KBM-7 (cell line): ENCODE data around the gene TRIAP1.
"Not testable (repeated sequence)": the region's sequence is repeated elsewhere in the genome, so short reads cannot be mapped to it uniquely, and the experiment has no call there.

Source experiments
- DNase-seq: peaks from one replicate; pipeline ENCODE4 v3.0.0-alpha.2; 2015
- in situ Hi-C: fragments of 300-500 bp; cut with MboI; formaldehyde crosslinking; loops from 2 replicates; pipeline ENCODE4 v1.14.3; 2020; ENCODE audit warnings: low sequenced_read_pairs, low pct_unique_long_range_greater_than_20kb, mixed read lengths

TRIAP1 gene

DNA sequence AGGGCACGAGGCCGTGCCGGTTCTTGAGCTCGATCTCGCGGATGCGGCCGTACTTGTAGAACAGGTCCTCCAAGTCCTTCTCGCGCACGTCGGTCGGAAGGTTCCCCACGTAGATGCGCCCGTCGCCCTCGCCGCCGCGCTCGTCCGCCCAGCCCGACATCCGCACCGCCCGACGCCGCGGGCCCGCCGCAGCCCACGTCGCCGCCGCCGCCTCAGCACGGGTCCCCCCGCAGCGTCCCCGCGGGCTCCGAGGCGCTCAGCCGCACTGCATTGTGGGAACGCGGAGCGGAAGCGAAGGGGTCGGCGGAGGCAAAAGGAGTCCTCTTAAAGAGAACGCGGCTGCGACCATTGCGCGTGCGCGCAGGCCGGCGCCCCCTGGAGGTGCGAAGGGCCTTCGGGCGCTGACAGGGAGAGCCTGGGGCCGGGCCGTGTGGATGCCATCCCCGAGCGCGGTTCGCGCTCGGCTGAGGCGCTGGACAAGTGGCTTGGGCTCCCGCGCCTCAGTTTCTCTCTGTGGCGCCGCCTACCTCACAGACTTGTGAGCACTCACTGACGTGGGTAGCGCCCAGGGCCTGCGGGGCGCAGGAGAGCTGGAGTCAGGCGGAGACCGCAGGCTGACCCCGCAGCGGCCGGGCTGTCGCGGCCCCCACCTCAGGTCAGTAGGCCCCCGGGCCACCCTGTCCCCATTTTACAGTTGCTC lies 23.4 kb upstream of the TRIAP1 start, which contains the start of gene SRSF9:
Gene SRSF9, minus strand, starts transcription at position 299 of the 700 bp plus-strand sequence. Its CDS starts 139 bp downstream, at position 160.
- in situ Hi-C loops, result no loop called here
- DNase-seq, result peak; percentile 93

DNA sequence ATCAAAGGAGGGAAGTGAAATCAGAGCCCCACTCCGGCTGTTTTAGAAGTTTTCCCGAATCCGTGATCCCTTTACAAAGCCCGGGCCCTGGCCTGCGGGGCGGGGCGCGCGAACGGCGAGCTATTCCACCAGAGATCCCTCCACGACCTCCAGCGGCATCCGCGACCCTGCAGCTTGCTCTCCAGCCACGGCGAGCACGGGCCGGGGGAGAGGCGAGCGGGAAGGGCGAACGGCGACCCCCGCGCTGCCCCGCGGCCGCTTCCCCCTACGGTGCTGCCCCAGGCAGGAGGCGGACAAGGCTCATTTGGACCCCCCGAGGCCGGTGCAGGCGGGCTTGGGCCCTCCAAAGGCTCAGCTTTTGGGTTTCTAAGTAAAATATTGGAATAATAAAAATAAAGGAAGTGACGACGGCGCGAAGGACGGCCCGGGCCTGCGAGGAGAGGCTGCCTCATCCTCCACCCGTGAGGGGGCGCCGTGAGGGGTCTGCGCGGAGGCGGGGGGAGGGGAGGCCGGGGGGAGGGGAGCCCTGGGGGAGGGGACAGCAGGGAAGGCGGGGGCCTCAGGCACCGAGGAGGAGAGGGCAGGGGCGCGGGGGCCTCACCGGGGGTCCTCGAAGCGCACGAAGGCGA lies 22.8 kb upstream of the TRIAP1 start:
- in situ Hi-C loops, result no loop called here
- DNase-seq, result peak; percentile 27

DNA sequence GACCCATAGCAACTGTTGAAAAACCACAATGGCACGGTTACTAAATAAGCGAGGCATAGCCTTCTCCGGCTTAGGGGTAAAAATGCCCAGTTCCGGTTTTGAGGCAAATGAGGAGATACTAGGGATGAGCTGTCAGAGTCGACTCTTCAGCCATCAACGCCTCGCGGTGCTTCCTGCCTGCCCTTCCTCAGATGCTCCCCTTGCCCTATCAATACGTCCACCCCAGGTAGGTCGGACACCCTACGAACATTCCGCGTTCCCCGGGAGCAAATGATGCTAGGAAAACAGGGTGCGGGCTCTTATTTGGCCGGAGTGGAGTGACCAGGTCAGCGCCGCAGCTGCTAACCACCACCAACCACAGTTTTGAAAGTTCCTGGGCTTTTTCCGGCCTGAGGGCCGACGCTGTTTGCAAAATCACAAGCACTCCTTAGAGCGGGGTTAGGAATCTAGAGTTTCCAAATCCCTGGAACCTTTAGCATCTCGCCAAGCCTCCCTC lies 22.2 kb upstream of the TRIAP1 start:
- peak; percentile 54 for DNase-seq
- in situ Hi-C loops, result no loop called here

DNA sequence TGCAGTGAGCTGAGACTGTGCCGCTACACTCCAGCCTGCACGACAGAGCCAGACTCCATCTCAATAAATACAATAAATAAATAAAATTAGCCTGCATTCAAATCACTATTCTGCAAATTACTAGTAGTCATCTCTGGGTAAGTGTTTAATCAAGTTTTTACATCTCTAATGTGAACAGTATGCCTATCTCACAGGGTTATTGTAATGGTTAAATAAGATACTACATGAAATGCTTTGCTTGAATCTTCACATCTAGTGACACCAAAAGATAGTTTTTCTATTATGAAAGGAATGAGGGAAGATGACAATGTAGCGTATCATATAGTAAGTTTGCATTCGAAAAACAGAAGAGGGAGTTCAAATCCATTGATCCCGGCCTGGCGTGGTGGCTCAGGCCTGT lies 21.3 kb upstream of the TRIAP1 start:
- in situ Hi-C loops, result no loop called here

DNA sequence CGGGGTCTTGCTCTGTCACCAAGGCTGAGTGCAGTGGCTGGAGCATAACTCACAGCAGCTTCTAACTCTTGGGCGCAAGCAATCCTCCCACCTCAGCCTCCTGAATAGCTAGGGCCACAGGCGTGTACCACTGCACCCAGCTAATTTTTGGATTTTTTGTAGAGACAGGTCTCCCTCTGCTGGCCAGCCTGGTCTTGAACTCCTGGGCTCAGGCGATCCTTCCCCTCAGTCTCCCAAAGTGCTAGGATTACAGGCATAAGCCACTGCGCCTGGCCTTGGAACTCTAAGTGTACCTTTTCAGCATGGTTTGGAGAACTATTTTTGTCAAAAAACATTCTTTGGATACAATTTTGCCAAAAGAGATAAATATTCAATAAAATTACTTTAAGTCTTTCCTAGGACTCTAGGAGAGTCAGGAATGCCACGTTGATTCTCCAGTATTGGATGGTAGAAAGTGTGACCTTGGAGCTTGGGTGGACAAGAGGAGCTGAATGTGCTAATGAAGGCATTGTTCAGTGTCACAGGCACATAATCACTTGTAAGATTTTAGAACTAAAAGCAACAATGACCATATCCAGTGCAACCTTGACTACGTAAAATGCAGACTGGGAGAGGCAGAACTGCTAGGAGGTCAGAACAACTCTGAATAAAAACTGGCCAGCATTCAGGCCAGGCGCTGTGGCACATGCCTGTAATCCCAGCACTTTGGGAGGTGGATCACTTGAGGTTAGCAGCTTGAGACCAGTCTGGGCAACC lies 20.6 kb upstream of the TRIAP1 start:
- DNase-seq, result peak; percentile 85

More for the DNA sequence above, 21.3 kb upstream of the TRIAP1 start:
- no peak for DNase-seq

DNA sequence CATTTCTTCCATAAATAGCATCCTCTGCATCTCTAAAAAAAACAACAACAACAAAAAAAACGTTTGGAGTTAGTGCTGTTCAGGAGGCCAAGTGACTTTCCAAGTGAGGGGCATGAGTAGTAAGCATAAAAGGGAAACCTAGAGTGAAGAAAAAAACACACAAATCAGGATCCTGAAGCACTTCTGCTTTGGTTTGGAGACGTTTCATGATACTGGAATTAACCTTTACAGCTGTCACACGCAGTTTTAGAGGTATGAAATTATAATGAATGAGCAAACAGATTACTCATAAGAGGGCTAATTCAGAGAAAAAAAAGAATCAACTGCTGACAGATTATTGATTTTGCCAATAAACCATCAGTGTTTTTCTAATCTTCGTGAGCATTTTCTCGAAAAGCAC lies 19.6 kb upstream of the TRIAP1 start:
- in situ Hi-C loops, result no loop called here
- DNase-seq, result no peak

More for the DNA sequence above, 20.6 kb upstream of the TRIAP1 start:
- in situ Hi-C loops, result no loop called here

DNA sequence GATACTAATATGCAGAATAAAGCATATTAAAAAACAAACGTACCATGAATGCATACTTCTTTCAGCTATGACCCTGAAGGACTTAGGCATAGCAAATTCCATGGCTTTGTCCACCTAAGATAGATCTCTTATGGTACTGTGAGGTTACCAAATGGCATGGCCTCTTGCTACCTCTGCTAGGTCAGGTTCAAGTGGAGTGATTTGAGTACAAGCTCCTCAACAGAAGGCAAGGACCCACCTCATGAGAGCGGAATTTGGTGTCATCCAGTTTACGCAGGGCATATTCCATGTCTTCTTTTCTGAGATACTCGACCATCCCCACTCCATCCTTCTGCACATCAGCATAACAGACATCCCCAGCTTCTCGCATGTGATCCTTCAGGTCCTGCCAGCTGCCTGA lies 17.5 kb upstream of the TRIAP1 start:
- in situ Hi-C loops, result no loop called here
- no peak for DNase-seq

DNA sequence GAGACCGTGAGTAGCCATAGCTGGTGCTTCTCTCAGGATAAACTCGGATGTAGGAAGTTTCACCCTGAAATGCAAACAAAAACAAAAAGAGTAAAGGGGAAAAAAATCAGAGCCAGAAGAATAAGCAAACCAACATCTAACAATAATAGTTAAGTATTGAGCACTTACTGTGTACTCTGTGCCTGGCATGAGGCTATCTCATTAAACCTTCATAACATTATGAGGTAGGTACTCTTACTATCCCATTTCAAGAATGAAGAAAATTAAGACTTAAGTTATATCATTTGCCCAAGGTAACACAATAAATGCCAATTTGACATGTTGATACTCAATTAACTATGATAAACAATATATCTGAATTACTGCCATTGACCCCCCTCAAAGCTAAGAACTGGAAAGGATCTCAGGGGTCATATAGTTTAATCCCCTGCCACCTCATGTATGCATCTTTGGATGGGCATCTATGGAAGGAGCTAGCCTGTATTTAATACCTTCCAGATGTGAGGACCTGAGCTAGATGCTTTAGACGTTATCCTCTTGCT lies 16.0 kb upstream of the TRIAP1 start:
- no peak for DNase-seq
- in situ Hi-C loops, result no loop called here

DNA sequence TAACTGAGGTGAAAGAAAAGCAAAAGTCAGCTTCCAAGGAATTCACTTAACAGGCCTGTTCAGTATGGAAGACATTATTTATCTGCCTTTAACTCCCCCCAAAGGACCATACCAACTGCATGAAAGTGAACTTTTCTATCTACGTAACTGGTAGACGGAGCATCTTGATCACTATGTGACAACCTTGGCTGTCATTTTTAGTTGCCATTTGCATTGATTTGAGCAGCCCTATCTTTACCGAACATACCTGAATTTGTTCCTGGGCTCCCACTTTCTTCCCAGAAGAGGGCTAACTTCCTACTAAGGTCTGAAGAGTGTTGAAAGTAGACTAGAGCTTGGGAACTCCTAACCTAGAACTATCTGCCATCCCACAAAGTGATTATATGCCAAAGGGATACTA lies 14.0 kb upstream of the TRIAP1 start:
- in situ Hi-C loops, result no loop called here

DNA sequence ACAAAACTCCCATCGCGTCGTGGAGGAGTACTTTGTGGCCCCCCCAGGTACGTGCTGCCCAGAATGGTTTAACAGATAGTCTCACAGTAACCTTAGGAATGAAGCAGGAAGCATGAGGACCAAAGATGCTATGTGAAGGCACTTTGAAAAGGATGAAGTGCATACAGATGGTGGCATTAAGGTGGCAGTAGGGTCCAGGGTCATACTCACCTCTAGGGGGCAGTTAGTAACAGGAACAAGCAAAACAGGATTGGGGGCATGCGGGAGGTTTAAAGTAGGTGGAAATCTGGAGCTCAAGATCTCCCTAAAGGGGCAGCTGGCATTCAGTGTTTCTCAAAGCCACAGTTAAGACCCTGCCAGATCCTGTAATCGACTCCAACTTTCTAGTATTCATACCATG lies 10.9 kb upstream of the TRIAP1 start:
- in situ Hi-C loops, result no loop called here
- DNase-seq, result peak; percentile 51

More for the DNA sequence above, 14.0 kb upstream of the TRIAP1 start:
- DNase-seq, result no peak

DNA sequence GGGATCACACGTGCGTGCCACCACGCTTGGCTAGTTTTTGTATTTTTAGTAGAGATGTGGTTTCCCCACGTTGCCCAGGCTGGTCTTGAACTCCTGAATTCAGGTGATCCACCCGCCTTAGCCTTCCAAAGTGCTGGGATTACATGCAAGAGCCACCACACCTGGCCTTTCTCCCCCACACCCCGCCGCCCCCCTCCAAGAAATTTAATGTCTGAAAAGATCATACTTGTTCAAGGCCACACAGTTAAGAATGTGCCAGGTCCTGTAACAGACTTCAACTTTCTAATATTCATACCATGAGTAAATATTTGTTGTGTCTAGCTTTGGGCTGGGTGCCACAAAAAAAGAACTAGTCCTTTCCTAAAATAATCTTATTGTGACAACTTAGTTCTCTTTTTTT lies 9.1 kb upstream of the TRIAP1 start:
- DNase-seq, result no peak
- in situ Hi-C loops, result no loop called here

DNA sequence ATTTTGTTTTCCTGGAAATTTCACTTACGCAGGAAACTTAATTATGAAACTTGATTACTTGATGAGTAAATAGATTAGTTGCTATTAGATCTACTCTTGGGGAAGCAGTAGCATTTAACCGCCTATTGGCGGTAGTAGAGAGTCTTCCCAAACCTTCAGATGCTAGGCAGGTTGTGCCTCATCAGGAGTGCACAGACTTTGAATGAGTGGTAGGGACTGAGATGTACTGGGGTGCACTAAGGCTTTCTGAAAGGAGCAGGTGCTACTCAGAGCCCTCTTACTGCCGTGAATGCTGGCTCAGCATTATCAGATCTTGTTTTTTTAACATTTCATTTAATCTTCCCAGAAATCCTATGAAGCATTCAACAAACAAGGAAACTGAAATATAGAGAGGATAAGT lies 7.8 kb upstream of the TRIAP1 start:
- peak; percentile 46 for DNase-seq

DNA sequence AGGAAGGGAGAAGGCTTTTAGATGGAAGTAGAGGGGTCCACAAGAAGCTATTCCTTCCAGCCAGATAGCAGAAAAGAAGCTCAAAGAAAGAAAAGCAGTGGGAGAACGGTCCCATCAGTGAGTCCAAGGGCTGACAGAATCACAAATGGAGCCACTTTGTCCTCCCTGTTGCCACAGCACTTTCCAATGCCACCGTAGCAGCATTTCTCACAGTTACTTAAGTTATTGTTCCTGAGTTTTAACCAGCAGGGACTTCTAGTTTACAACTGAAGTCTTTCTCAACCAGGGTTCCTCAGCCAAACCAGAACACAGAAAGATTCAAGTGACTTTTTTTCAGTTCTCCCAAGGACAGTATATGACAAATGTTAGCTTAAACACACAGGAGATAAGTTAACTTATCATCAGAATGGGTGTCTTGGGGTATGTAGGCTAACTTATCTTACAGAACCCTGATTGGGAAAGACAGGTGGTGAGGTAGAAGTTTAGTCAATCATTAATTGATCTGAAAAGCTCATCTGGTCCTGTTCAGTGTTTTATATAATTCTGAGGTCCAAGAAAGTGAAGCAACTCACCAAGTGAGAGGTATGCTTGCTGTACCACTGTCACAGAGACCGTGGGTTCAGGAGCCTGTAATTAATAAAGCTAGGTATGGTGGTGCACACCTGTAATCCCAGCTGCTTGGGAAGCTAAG lies 7.0 kb upstream of the TRIAP1 start:
- in situ Hi-C loops, result no loop called here

More for the DNA sequence above, 7.8 kb upstream of the TRIAP1 start:
- in situ Hi-C loops, result no loop called here

DNA sequence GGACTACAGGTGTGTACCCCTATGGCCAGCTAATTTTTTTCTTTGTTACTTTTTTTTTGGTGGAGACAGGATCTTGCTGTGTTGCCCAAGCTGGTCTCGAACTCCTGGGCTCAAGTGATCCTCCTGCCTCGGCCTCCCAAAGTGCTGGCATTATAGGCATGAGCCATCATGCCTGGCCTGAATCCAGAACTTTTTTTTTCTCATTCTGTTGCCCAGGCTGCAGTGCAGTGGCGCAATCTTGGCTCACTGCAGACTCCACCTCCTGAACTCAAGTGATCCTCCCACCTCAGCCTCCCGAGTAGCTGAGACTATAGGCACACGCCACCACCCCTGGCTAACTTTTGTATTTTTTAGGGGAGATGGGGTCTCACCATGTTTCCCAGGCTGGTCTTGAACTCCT lies 6.3 kb upstream of the TRIAP1 start:
- in situ Hi-C loops, result not testable (repeated sequence)

More for the DNA sequence above, 7.0 kb upstream of the TRIAP1 start:
- no peak for DNase-seq

DNA sequence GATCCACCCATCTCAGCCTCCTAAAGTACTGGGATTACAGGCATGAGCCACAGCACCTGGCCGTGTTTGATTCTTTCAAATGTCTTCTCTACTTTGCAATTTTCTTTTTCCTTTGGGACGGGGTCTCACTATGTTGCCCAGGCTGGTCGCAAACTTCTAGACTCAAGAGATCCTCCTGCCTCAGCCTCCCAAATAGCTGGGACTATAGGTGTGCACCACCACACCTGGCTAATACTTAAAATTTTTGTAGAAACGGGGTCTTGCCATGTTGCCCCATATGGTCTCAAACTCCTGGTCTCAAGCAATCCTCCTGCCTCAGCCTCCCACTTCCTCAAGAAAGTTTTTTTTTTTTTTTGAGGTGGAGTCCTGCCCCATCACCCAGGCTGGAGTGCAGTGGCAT lies 1.8 kb upstream of the TRIAP1 start:
- DNase-seq, result no peak
- in situ Hi-C loops, result no loop called here

More for the DNA sequence above, 6.3 kb upstream of the TRIAP1 start:
- DNase-seq, result not testable (repeated sequence)

DNA sequence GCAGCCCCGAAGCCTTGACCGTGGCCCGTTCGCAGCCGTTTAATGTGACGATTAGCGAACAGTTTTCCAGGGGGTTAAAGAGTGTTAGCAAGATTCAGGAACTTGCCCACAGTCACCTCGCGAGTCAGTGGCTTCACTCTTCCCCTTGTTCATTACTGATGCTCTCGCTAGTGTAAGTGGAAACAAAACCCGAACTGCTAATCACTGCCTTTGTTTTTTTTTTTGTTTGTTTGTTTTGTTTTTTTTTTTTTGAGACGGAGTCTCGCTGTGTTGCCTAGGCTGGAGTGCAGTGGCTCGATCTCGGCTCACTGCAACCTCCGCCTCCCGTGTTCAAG lies 627 bp upstream of the TRIAP1 start:
- in situ Hi-C loops, DNase-seq: not testable (repeated sequence)

DNA sequence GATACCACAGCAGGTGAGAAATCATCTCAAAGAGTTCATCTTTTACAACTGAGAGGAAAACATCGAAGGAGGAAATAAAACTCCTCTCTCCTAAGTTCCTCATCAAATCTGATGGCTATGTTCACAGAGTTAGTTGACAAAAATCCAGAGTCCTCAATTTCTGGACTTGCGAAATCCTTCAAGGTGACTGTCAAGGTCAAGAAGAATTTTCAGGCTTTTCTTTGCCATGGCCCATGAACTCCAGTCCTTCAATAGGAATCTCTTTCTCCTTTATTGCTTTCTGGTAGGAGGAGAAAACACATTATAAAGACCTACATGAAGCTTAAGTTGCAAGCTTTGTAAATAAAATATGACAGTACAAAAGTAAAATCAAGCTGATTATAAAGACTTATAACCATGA lies 1.5 kb downstream of the TRIAP1 start:
- DNase-seq, result no peak
- in situ Hi-C loops, result no loop called here

DNA sequence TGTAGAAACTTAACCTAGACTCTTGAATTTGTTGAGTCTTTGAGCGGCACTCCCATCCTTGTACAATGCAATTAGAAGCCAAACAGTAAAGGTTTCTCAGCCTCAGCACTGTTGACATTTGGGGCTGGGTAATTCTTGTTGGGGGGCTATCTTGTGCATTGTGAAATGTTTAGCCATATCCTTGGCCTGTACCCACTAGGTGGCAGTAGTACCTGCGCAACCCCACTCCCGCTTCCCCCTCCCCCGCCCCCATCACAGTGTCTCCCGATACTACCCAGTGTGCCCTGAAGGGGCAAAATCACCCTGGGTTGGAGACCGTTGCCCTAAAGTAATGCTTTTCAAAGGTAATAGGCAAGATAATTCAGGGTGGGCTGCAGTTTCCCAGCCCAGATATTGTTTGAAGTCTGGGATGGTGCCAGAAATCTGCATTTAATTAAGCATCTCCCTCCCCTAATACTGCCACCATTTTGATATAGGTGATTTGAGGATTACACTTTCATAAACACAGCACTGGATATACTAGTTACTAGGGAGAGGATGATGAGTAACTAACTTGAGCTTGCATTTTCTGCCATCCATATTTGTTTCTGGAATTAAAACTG lies 6.4 kb downstream of the TRIAP1 start:
- peak; percentile 81 for DNase-seq
- in situ Hi-C loops, result no loop called here
